Activated naive CD8-positive, alpha-beta T cell treated with anti-CD3 and anti-CD28 coated beads, Interleukin-2, amount 10 ng/mL, durations not matched to agents 7 days and 5 days (primary cell): Measurements from ENCODE around the gene RANBP2. TPM values are rescaled to one million over a fixed set of nuclear protein-coding genes. Genes with fewer than 3 reads are reported as not detected.
"Not testable (repeated sequence)": the region's sequence is repeated elsewhere in the genome, so short reads cannot be mapped to it uniquely, and the experiment has no call there.

Experiments used
- ATAC-seq: fragments of 150-1000 bp; cut with Tn5 transposase; one replicate; pipeline ENCODE4 v1.10.0; 2021; ENCODE audit warnings: low read depth, moderate library complexity
- POLR2A ChIA-PET: fragments of 350-600 bp; sonication (Branson Sonifier 250); formaldehyde crosslinking; loops from one replicate; lab custom pipeline; 2021; ENCODE audit warnings: antibody characterized with exemption; lab: Charles Lee
- DNase-seq: peaks from one replicate; pipeline ENCODE4 v3.0.0; 2021
- H3K27ac Mint-ChIP-seq: one replicate; pipeline ENCODE4 v1.8.0; 2022; ENCODE audit warnings: mild to moderate bottlenecking, mixed read lengths
- H3K27me3 Mint-ChIP-seq: one replicate; pipeline ENCODE4 v1.8.0; 2022; ENCODE audit warnings: mild to moderate bottlenecking, moderate library complexity, mixed read lengths
- H3K36me3 Mint-ChIP-seq: one replicate; pipeline ENCODE4 v1.8.0; 2021; ENCODE audit warnings: mild to moderate bottlenecking, mixed read lengths
- H3K4me1 Mint-ChIP-seq: one replicate; pipeline ENCODE4 v1.8.0; 2021; ENCODE audit warnings: mixed read lengths
- H3K4me3 Mint-ChIP-seq: one replicate; pipeline ENCODE4 v1.8.0; 2022; ENCODE audit warnings: mild to moderate bottlenecking, moderate library complexity, mixed read lengths
- H3K9me3 Mint-ChIP-seq: one replicate; pipeline ENCODE4 v1.8.0; 2021; ENCODE audit warnings: mixed read lengths
- total RNA-seq, 2 experiments: library from RNA; stranded (reverse); gene quantifications; one replicate each; pipeline ENCODE4 v1.2.3, GENCODE V29; 2021

Gene RANBP2
- total RNA-seq = 10 to 100 TPM; 50.2 to 51.8 TPM

DNA sequence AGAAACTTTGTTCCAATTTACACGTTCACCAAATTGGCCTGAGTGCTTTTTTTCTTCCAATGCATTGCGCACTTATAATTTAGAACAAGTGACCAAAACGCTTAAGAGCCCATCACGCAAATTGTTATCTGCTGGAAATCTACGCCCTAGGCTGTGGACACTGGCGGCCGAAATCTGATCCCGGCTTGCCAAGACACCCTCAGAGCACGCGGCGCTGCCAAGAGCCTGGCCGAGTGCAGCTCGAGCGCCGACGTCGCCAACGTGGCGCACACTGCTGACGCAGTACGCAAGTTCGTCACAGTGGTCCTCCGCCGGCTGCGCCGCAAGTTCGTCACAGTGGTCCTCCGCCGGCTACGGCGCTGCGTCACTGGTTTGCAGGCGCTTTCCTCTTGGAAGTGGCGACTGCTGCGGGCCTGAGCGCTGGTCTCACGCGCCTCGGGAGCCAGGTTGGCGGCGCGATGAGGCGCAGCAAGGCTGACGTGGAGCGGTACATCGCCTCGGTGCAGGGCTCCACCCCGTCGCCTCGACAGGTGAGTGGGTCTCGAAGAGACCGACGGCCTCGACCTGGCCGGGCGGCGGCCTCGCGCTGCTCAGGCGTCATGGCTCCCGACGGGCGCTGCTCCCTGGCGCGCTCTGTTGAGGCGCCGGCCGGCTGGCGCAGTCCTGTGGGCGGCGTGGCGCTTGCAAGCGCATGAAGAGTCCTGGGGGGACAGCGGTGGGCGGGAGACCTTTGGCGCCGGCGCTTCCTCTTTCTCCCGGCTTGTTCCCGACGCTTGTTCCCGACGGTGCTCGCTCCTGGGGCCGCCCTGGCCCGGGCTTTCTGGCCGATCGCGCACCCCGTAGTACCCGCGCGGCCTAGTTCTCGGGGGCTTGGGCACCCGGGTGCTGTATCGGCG is at the start of gene RANBP2:
TSS of gene RANBP2 (plus strand) at position 334 of the 896 bp plus-strand sequence. CDS start at position 459, 125 bp downstream.
- peak within 1 kb of the TSS; percentile 98 for H3K27ac Mint-ChIP-seq
- H3K9me3 Mint-ChIP-seq = no peaks in the 10 kb centered on the region
- H3K36me3 Mint-ChIP-seq = no peaks in the 10 kb centered on the region
- ATAC-seq = peak; percentile 99
- no peaks in the 10 kb centered on the region for H3K27me3 Mint-ChIP-seq
- peak; percentile 95 for DNase-seq
- peaks cover 13% of the 10 kb centered on the region for H3K4me1 Mint-ChIP-seq
- POLR2A ChIA-PET = interaction anchor here (0.7 to 2.1 kb wide), 6 partner anchors 8 to 313 kb away, joined by 3 to 6 read pairs (median 4); partner anchors contain the start of gene LIMS1
- peak within 1 kb of the TSS; percentile 93 for H3K4me3 Mint-ChIP-seq

DNA sequence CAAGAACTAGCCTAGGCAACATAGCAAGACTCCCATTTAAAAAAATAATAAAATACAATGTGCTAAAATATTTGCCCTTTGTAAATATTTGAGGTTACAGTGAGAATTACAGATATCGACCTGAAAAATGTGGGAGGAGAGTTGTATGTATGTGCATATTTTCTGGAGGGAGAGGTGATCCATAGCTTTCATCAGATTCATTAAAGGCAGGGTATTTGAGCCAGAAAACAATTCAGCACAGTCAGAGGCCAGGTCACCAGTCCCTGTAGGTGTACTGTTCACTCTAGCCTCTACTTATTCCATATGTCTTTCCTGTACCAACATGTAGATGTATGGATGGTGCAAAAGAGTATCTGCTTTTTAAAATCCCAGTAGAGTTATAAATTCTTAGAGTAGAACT is 49.0 kb upstream of the RANBP2 start:
- H3K27me3 Mint-ChIP-seq, H3K4me1 Mint-ChIP-seq, POLR2A ChIA-PET, H3K36me3 Mint-ChIP-seq, H3K9me3 Mint-ChIP-seq, ATAC-seq, H3K4me3 Mint-ChIP-seq, DNase-seq, H3K27ac Mint-ChIP-seq: not testable (repeated sequence)

DNA sequence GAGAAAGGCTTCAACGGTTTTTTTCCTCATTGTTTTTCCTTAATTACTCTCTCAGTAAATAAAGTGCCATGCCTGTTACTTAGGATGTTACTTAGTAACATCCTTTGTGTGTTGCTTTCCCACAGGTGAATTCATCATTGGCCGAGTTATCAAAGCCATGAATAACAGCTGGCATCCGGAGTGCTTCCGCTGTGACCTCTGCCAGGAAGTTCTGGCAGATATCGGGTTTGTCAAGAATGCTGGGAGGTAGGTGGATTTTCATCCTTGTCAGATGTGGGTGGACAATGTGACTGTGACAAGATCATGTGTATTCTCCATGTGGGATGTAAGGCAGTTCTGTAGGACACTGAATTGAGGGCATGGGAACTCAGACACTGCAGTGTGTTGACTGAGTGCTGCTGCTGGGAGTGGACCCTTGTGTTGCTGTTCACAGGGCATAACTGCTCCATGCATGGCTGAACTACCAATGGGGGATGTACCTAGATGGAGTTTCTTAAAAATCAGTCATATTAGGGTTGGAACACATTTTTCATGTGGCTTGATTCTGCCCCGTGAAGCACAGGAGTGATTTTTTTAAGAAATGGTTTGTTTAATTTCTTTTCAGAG is 47.0 kb upstream of the RANBP2 start:
- H3K27ac Mint-ChIP-seq, POLR2A ChIA-PET, H3K36me3 Mint-ChIP-seq, H3K27me3 Mint-ChIP-seq, H3K9me3 Mint-ChIP-seq, H3K4me3 Mint-ChIP-seq, H3K4me1 Mint-ChIP-seq, ATAC-seq, DNase-seq: not testable (repeated sequence)

DNA sequence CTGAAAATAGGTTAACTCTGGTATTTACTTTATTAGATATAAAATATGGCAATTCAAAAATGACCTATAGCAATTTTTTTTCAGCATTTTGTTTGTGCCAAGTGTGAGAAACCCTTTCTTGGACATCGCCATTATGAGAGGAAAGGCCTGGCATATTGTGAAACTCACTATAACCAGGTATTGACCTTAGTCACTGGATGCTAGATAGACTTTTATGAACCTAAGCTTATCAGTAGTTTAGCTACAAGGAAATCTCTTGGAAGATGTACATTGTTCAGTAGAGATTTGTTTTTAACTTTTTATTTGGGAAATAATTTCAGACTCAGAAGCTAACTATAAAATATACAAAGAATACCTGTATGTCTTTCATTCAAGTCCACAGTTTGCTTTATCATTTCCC is 42.8 kb upstream of the RANBP2 start:
- DNase-seq, ATAC-seq, H3K27me3 Mint-ChIP-seq, POLR2A ChIA-PET, H3K9me3 Mint-ChIP-seq, H3K4me1 Mint-ChIP-seq, H3K4me3 Mint-ChIP-seq, H3K36me3 Mint-ChIP-seq, H3K27ac Mint-ChIP-seq: not testable (repeated sequence)

DNA sequence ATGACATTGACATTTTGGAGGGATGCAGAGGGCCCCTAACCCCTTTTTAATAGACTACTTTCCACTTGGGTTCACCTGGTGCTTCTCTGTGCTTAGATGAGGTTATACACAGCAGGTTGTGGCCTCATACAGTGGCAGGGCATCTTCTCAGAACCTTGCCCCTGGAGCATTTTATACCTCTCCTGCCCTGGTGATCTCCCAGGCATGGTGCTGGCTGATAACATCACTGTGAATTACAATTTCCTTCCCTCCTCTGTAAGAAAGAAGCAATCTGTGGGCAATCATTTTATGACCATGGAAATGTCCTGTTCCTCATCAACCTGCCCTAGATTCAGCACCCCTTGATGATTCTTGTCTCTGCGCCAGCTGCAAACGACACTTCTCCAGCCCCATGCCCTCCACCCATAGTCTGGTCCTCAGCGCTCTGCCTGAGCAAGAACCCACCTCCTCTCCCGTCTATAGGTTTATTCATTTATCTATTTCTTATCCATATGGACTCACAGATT is 42.0 kb upstream of the RANBP2 start:
- DNase-seq, H3K4me1 Mint-ChIP-seq, H3K4me3 Mint-ChIP-seq, H3K9me3 Mint-ChIP-seq, H3K27me3 Mint-ChIP-seq, H3K27ac Mint-ChIP-seq, POLR2A ChIA-PET, ATAC-seq, H3K36me3 Mint-ChIP-seq: not testable (repeated sequence)

DNA sequence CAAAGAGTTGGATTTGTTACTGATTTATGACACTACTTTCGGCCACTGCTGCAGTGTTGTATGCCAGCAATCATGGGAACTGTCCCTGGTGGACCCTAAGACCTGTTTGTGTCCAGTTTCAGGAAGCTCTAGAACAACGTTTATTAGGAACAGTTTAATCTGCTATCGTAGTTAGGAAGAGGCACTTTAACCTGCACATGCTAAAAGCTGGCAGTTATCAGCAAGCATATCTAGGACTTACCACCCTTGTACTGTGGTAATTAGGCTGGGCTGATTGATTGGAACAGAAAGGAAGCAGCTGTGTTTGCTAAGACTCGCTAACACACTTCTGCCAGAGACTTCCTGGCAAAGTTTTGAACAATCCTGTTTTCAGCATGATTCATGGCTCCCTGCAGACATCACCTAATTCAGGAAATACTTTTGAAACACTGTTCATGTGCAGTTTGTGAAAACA is 41.1 kb upstream of the RANBP2 start:
- H3K36me3 Mint-ChIP-seq, H3K27me3 Mint-ChIP-seq, ATAC-seq, POLR2A ChIA-PET, H3K4me1 Mint-ChIP-seq, H3K9me3 Mint-ChIP-seq, H3K27ac Mint-ChIP-seq, H3K4me3 Mint-ChIP-seq, DNase-seq: not testable (repeated sequence)

DNA sequence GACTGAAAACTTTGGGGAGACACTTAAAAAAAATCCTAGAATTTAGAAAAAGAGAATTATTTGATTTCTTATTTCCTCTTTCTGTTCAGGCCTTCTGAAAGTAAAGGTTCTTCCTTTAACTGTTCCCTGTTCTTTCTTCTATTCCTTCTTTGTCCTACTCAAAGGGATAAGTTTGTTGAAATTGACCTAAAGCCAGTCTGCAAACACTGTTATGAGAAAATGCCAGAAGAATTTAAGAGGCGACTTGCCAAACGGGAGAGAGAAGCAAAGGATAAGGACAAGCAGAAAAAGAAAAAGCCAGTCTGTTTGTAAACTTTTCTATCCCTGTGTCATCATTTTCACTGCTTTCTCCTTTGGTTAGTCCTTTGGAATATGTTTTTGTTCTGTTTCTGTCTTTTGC is 38.5 kb upstream of the RANBP2 start:
- POLR2A ChIA-PET, H3K36me3 Mint-ChIP-seq, H3K27me3 Mint-ChIP-seq, H3K4me1 Mint-ChIP-seq, ATAC-seq, H3K27ac Mint-ChIP-seq, H3K4me3 Mint-ChIP-seq, H3K9me3 Mint-ChIP-seq, DNase-seq: not testable (repeated sequence)

DNA sequence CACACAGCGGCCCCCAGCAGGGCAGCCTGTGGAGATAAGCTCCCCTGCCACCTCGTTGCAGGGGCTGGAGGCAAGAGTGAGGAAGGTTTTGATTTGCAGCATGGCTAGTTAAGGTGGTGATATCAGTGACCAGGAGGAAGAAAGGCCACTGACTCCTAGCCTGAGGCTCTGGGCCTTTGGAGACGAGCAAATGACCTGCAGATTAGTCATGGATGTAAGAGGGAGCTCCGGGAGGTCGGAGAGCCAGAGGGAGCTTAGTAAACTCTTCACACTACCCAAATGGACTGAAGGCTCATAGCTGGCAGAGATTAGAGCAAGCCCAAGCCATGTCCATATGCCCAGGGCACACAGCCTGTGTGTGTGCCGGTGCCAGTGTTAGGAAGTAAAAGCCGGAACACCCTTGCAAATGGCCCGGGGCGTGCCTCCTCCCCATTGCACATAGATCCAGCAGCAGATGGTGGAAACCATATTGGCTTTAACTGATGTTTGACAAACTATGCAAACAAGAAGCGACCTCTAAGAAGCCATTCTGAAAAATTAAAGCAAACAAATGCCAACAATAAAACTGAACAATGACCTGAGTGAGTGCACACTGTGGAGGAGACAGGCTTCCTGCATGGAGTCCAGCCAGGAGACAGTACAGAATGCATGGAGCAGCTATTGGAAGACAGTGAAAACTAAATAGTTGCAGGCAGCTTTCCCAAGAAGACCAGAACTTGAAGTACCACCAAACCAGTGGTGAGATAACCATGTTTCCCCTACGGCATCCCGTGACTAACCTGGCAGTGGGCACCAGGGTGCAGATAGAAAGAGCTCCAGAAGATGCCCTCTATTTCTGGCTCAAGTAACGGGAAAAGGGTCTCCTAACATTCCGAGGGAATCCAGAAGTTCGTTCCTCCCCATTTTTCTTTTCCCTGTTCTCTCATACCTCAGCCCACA is 30.2 kb upstream of the RANBP2 start:
- H3K4me1 Mint-ChIP-seq, H3K27me3 Mint-ChIP-seq, H3K27ac Mint-ChIP-seq: not testable (repeated sequence)

DNA sequence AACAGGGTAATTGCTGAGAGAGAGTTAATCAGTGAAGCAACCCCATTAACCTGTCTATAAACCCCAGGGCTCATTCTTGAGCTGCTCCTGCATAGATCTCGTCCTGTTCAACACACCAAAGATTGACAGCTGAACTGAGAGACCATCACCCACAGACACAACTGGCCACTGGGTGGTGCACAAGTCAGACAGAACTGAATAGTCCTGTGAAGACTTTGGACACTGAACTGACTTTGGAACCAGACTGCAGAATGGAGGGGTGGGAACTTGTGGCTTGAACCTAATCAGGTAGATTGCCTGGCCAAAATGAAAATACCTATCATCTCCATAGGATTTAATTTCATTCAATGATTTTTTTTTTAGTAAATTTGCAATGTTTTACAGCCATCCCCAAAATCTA is 29.3 kb upstream of the RANBP2 start:
- DNase-seq, H3K4me1 Mint-ChIP-seq, POLR2A ChIA-PET, H3K4me3 Mint-ChIP-seq, H3K27ac Mint-ChIP-seq, H3K36me3 Mint-ChIP-seq, H3K9me3 Mint-ChIP-seq, H3K27me3 Mint-ChIP-seq: not testable (repeated sequence)
- ATAC-seq = peak; percentile 61

More for the DNA sequence above, 30.2 kb upstream of the RANBP2 start:
- DNase-seq, ATAC-seq, H3K36me3 Mint-ChIP-seq, H3K9me3 Mint-ChIP-seq, H3K4me3 Mint-ChIP-seq, POLR2A ChIA-PET: not testable (repeated sequence)

DNA sequence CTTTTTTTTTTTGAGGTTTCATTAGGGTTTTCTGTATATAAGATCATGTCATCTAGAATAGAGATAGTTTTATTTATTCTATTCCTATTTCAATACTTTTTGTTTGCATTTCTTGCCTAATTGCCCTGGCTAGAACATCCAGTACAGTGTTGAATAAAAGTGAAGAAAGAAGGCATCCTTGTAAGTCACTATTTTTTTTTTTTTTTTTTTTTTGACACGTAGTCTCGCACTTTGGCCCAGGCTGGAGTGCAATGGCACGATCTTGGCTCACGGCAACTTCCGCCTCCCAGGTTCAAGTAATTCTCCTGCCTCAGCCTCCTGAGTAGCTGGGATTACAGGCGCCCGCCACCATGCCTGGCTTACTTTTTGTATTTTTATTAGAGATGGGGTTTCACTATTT is 27.8 kb upstream of the RANBP2 start:
- DNase-seq = no peak
- H3K27me3 Mint-ChIP-seq = no peaks in the 10 kb centered on the region
- POLR2A ChIA-PET = no interaction called here
- no peaks in the 10 kb centered on the region for H3K4me1 Mint-ChIP-seq
- no peak for ATAC-seq
- H3K27ac Mint-ChIP-seq = no peak overlapping the region
- no peak overlapping the region for H3K4me3 Mint-ChIP-seq
- no peaks in the 10 kb centered on the region for H3K9me3 Mint-ChIP-seq
- peaks cover 2% of the 10 kb centered on the region for H3K36me3 Mint-ChIP-seq

DNA sequence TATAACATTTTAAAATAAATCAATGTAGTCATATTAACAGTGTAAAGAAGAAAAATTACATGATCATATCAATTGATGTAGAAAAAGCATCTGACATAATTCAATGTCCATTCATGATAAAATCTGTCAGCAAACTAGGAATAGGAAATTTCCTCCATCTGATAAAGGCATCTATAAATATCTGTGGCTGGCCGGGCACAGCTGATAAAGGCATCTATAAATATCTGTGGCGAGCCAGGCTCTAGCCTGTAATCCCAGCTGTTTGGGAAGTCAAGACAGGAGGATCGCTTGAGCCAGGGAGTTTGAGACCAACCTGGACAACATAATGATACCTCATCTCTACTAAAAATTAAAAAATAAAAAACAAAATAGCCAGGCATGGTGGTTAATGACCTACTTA is 18.1 kb upstream of the RANBP2 start:
- Mint-ChIP-seq H3K36me3 (peaks cover 1% of the 10 kb centered on the region), H3K27ac (no peak overlapping the region), H3K4me1 (no peaks in the 10 kb centered on the region), H3K27me3 (peaks cover 2% of the 10 kb centered on the region), H3K4me3 (no peak overlapping the region), H3K9me3 (no peaks in the 10 kb centered on the region)
- POLR2A ChIA-PET = no interaction called here
- no peak for DNase-seq
- no peak for ATAC-seq

DNA sequence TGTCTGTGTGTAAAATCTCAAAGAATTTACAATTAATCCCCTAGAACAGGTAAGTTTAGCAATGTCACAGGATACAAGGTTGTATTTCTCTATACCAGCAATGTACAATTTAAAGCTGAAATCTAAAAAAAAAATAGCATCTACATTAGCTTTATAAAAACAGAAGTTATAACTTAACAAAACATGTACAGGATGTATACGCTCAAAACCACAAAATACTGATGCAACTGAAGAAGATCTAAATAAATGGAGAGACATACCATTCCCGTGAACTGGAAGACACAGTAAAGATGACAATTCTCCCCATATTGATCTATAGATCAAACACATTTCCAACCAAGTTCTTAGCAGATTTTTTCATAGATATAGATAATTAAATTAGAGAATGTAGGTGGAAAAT is 17.5 kb upstream of the RANBP2 start:
- Mint-ChIP-seq H3K4me3 (no peak overlapping the region), H3K9me3 (no peaks in the 10 kb centered on the region), H3K27ac (no peak overlapping the region), H3K27me3 (peaks cover 2% of the 10 kb centered on the region), H3K4me1 (no peaks in the 10 kb centered on the region), H3K36me3 (peaks cover 1% of the 10 kb centered on the region)
- POLR2A ChIA-PET = no interaction called here
- no peak for DNase-seq
- no peak for ATAC-seq

DNA sequence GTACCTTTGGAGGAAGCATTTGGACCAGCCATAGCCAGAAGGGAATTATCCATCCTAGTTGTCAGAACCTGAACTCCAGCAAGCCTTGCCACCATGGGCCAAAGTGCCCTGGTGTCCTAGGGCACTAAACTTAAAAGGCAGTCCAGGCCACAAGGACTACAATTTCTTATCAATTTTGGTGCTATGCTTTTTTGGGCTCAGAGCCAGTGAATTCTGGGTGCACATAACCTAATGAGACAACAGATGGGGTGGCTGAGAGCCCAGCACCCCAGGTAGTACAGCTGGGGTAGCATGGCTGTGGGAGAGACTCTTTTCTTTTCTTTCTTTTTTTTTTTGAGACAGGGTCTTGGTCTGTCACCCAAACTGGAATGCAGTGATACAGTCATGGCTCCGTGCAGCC is 14.4 kb upstream of the RANBP2 start:
- no peak overlapping the region for H3K27ac Mint-ChIP-seq
- H3K36me3 Mint-ChIP-seq = peaks cover 3% of the 10 kb centered on the region
- H3K27me3 Mint-ChIP-seq = peaks cover 4% of the 10 kb centered on the region
- DNase-seq (no peak), ATAC-seq (no peak)
- POLR2A ChIA-PET = no interaction called here
- peaks cover 6% of the 10 kb centered on the region for H3K9me3 Mint-ChIP-seq
- no peaks in the 10 kb centered on the region for H3K4me1 Mint-ChIP-seq
- H3K4me3 Mint-ChIP-seq = no peak overlapping the region
